Neuronal stem cell (in vitro differentiated cells): ENCODE data around the gene MARK2.

ENCODE experiments used
- DNase-seq: peaks from one replicate; pipeline ENCODE4 v3.0.0-alpha.2; 2013; ENCODE audit warnings: low spot score
- H2AFZ ChIP-seq: one replicate; pipeline ENCODE4 v1.6.1; 2013; ENCODE audit warnings: mild to moderate bottlenecking, low read length, inconsistent platforms
- H2AK5ac ChIP-seq: 2 replicates; pipeline ENCODE4 v1.6.1; 2013; ENCODE audit warnings: low read depth, mild to moderate bottlenecking, inconsistent platforms, low read length, moderate library complexity, mixed read lengths
- H2BK120ac ChIP-seq: 2 replicates; pipeline ENCODE4 v1.6.1; 2013; ENCODE audit warnings: low read depth, mild to moderate bottlenecking, inconsistent platforms, low read length, moderate library complexity, mixed read lengths
- H2BK12ac ChIP-seq: one replicate; pipeline ENCODE4 v1.6.1; 2013; ENCODE audit warnings: low read length, inconsistent platforms
- H2BK15ac ChIP-seq: 2 replicates; pipeline ENCODE4 v1.6.1; 2013; ENCODE audit warnings: mild to moderate bottlenecking, low read length, inconsistent platforms, mixed read lengths
- H2BK5ac ChIP-seq: one replicate; pipeline ENCODE4 v1.6.1; 2013; ENCODE audit warnings: inconsistent platforms, mild to moderate bottlenecking, low read length, moderate library complexity
- H3K14ac ChIP-seq: one replicate; pipeline ENCODE4 v1.6.1; 2013; ENCODE audit warnings: low read length, inconsistent platforms
- H3K18ac ChIP-seq: 2 replicates; pipeline ENCODE4 v1.6.1; 2013; ENCODE audit warnings: low read length, inconsistent platforms
- H3K23ac ChIP-seq: 2 replicates; pipeline ENCODE4 v1.6.1; 2013; ENCODE audit warnings: low read depth, mild to moderate bottlenecking, mixed read lengths, low read length, inconsistent platforms; ENCODE audit not compliant: poor library complexity
- H3K27ac ChIP-seq: replicated peaks from 3 replicates; pipeline ENCODE4 v1.5.1; 2013; ENCODE audit warnings: low read length, inconsistent platforms
- H3K27me3 ChIP-seq, 3 experiments: 2 replicates each; pipeline ENCODE4 v1.6.1; 2013; ENCODE audit warnings: low read length in 3 of 3, mild to moderate bottlenecking in 2 of 3, inconsistent platforms in 1 of 3, low read depth in 1 of 3, mixed read lengths in 1 of 3, moderate library complexity in 1 of 3; ENCODE audit not compliant: control insufficient read depth in 3 of 3, insufficient read depth in 3 of 3
- H3K36me3 ChIP-seq, 2 donors: replicated peaks in 1 of 2; 2 replicates each; pipeline ENCODE4 v1.6.1; 2013; ENCODE audit warnings: low read length in 2 of 2; ENCODE audit not compliant: control insufficient read depth in 2 of 2, insufficient read depth in 2 of 2
- H3K4ac ChIP-seq: 2 replicates; pipeline ENCODE4 v1.6.1; 2013; ENCODE audit warnings: inconsistent platforms, mild to moderate bottlenecking, low read length, moderate library complexity
- H3K4me1 ChIP-seq, 2 donors: 1 replicate in 1 of 2; 2 replicates in 1 of 2; pipeline ENCODE4 v1.6.1; 2013; ENCODE audit warnings: low read length in 2 of 2, low read depth in 1 of 2; ENCODE audit not compliant: control insufficient read depth in 2 of 2, insufficient read depth in 1 of 2
- H3K4me2 ChIP-seq: one replicate; pipeline ENCODE4 v1.6.1; 2013; ENCODE audit warnings: mild to moderate bottlenecking, low read length, inconsistent platforms; ENCODE audit not compliant: insufficient read depth, poor library complexity, severe bottlenecking
- H3K4me3 ChIP-seq, 2 donors: 2 replicates each; pipeline ENCODE4 v1.5.1; 2013; ENCODE audit warnings: low read length in 2 of 2, mild to moderate bottlenecking in 2 of 2, inconsistent platforms in 1 of 2, moderate library complexity in 1 of 2
- H3K79me1 ChIP-seq: one replicate; pipeline ENCODE4 v1.6.1; 2013; ENCODE audit warnings: low read depth, mild to moderate bottlenecking, inconsistent platforms, low read length, moderate library complexity
- H3K9ac ChIP-seq: one replicate; pipeline ENCODE4 v1.6.1; 2013; ENCODE audit warnings: mild to moderate bottlenecking, low read depth, low read length, inconsistent platforms; ENCODE audit not compliant: poor library complexity
- H3K9me3 ChIP-seq, 2 donors: replicated peaks in 1 of 2; 2 replicates each; pipeline versions ENCODE3 to v1.6.1; 2013; ENCODE audit warnings: low read length in 2 of 2, mild to moderate bottlenecking in 2 of 2, inconsistent platforms in 1 of 2, low read depth in 1 of 2, mixed read lengths in 1 of 2, moderate library complexity in 1 of 2; ENCODE audit not compliant: control insufficient read depth in 2 of 2, insufficient read depth in 1 of 2
- H4K8ac ChIP-seq: one replicate; pipeline ENCODE4 v1.6.1; 2013; ENCODE audit warnings: low read depth, mild to moderate bottlenecking, inconsistent platforms, low read length, moderate library complexity
- H4K91ac ChIP-seq: one replicate; pipeline ENCODE4 v1.6.1; 2013; ENCODE audit warnings: low read length, low read depth, mild to moderate bottlenecking, inconsistent platforms; ENCODE audit not compliant: poor library complexity
- WGBS, 2 donors: extraction: QIAGEN DNeasy Blood & Tissue Kit; methylation state at CpG; one replicate each; pipeline ENCODE4 v1.1.7; 2013; ENCODE audit warnings: missing lambda C conversion rate in 2 of 2, mixed read lengths in 1 of 2; ENCODE audit not compliant: insufficient read length in 2 of 2, insufficient replicate concordance in 1 of 2; ENCODE audit errors: extremely low coverage in 2 of 2; 5-methylcytosine and 5-hydroxymethylcytosine counted together

The MARK2 gene

DNA sequence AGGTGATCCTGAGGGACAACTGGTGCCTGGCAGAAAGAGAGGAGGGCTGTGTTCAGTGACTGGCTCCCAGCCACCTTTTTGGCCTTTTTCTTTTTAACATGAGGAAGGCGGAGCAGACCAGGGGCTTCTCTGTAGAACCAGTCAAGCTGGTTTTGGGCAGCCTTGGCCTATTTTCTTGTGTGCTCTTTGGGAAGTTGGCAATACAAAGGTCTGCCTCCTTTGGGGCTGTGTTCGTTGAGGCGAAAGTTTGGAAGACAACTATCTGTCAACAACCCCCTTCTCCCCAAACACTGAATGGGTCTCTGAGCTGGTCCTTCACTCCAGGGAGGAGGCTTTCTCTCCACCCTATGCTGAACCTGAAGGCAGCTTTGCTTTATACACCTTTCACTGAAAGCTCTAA lies 8.5 kb downstream of the MARK2 start:
- H3K14ac ChIP-seq, result no peak overlapping the region

DNA sequence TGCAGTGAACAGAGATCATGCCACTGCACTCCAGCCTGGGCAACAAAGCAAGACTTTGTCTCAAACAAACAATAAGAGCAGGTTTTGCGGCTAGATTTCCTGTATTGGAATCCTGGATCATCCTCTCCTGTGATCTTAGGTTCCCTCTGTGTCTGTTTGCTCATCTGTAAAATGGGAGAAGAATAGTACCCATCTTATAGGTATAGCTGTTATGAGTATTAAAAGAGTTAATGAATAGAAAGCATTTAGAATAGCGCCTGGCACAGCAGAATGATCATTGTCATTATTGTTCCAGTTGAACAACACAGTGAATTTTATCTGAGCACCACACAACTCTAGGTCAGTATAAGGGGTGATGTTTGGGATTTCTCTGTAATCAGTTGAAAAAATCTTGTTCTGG lies 10.8 kb downstream of the MARK2 start:
- H3K23ac ChIP-seq, result no peak overlapping the region

More for the DNA sequence above, 8.5 kb downstream of the MARK2 start:
- Histone ChIP-seq H3K9me3 (no peaks in the 10 kb centered on the region), H3K4ac (no peak overlapping the region), H2AK5ac (no peak overlapping the region), H2BK15ac (no peak overlapping the region), H4K8ac (no peak overlapping the region), H3K4me2 (no peak overlapping the region), H3K27me3 (no peaks in the 10 kb centered on the region), H3K4me3 (no peak overlapping the region), H2BK5ac (no peak overlapping the region), H2AFZ (no peak overlapping the region), H4K91ac (no peak overlapping the region), H3K4me1 (peaks cover 0 to 15% of the 10 kb centered on the region in 2 donors), H2BK12ac (no peak overlapping the region), H2BK120ac (no peak overlapping the region), H3K79me1 (peaks cover 2% of the 10 kb centered on the region), H3K18ac (no peak overlapping the region), H3K36me3 (peaks cover 5 to 50% of the 10 kb centered on the region in 2 donors), H3K23ac (no peak overlapping the region), H3K9ac (no peak overlapping the region), H3K27ac (no peak overlapping the region)
- DNase-seq, result no peak
- WGBS, 2 donors, result no CpG with 5 or more reads among the region's 3 CpGs

DNA sequence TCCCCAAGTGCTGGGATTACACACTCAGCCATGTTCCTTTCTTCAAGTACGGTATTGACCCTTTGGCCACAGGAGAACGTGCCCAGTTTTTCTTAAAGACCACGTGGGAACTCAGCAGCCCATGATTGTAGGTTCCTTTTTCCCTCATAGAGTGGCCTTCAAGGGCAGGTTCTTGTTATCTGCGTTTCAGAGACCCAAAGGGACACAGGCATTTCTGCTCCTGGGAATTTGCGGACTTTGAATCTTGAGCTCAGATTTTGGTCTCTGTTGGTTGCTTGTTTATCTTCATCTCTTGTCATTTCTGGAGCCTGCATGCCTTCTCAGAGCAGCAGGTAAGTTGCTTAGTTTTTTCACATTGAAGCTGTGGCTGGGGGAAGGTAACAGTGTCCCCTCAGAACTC lies 12.0 kb downstream of the MARK2 start:
- Histone ChIP-seq H3K79me1 (peaks cover 2% of the 10 kb centered on the region), H3K4me2 (no peak overlapping the region), H3K9ac (no peak overlapping the region), H3K4ac (no peak overlapping the region), H2AK5ac (no peak overlapping the region), H2BK5ac (no peak overlapping the region), H4K8ac (no peak overlapping the region), H3K4me3 (no peak overlapping the region), H2BK12ac (no peak overlapping the region), H3K27me3 (no peaks in the 10 kb centered on the region), H3K4me1 (peaks cover 0 to 7% of the 10 kb centered on the region in 2 donors), H3K23ac (no peak overlapping the region), H2AFZ (no peak overlapping the region), H3K36me3 (peaks cover 2 to 20% of the 10 kb centered on the region in 2 donors), H3K18ac (no peak overlapping the region), H3K14ac (no peak overlapping the region), H2BK15ac (no peak overlapping the region), H4K91ac (no peak overlapping the region), H2BK120ac (no peak overlapping the region), H3K27ac (no peak overlapping the region), H3K9me3 (peaks cover 0 to 3% of the 10 kb centered on the region in 2 donors)
- WGBS, 2 donors, result no CpG with 5 or more reads among the region's 5 CpGs
- DNase-seq, result no peak

More for the DNA sequence above, 10.8 kb downstream of the MARK2 start:
- no peak overlapping the region for H3K4me2 ChIP-seq
- H3K9me3 ChIP-seq, result no peaks in the 10 kb centered on the region
- H2AFZ ChIP-seq, result no peak overlapping the region
- no peak overlapping the region for H3K18ac ChIP-seq
- no peak overlapping the region for H4K8ac ChIP-seq
- no peak overlapping the region for H2BK12ac ChIP-seq
- H3K4ac ChIP-seq, result no peak overlapping the region
- no peak overlapping the region for H3K27ac ChIP-seq
- no peak overlapping the region for H3K14ac ChIP-seq
- H4K91ac ChIP-seq, result no peak overlapping the region
- H2BK5ac ChIP-seq, result no peak overlapping the region
- no peak overlapping the region for H2BK15ac ChIP-seq
- peaks cover 2 to 31% of the 10 kb centered on the region in 2 donors for H3K36me3 ChIP-seq
- no peak overlapping the region for H3K9ac ChIP-seq
- H3K4me1 ChIP-seq, result peaks cover 0 to 14% of the 10 kb centered on the region in 2 donors
- H3K79me1 ChIP-seq, result peaks cover 2% of the 10 kb centered on the region
- no peak overlapping the region for H3K4me3 ChIP-seq
- no CpG with 5 or more reads among the region's 2 CpGs for WGBS, 2 donors
- DNase-seq, result no peak
- no peak overlapping the region for H2BK120ac ChIP-seq
- H2AK5ac ChIP-seq, result no peak overlapping the region
- no peaks in the 10 kb centered on the region for H3K27me3 ChIP-seq

DNA sequence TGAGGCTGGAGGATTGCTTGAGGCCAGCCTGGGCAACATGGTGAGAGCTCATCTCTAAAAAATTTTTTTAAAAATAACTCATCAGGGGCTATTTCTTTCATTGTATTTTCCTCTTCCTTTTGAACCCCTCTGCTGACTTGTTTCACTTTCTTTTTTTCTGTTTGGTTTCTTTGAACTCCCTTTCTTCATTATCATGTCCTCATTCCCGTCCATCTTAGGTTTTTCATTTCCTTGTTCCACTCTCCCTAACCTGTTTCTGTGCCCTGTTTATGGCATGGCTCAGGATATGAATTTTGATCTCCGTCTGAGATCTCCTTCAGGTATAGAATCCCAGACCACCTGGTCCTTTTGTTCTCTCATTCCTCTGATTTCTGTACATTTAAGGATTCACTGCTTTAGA lies 12.5 kb downstream of the MARK2 start:
- WGBS, 2 donors, result no CpG with 5 or more reads among the region's 2 CpGs

More for the DNA sequence above, 12.5 kb downstream of the MARK2 start:
- no peak overlapping the region for H2BK15ac ChIP-seq
- H4K8ac ChIP-seq, result no peak overlapping the region
- no peak overlapping the region for H3K14ac ChIP-seq
- H3K9ac ChIP-seq, result no peak overlapping the region
- H2BK5ac ChIP-seq, result no peak overlapping the region
- H4K91ac ChIP-seq, result no peak overlapping the region
- H2BK120ac ChIP-seq, result no peak overlapping the region
- no peak overlapping the region for H3K4ac ChIP-seq
- peaks cover 0 to 7% of the 10 kb centered on the region in 2 donors for H3K4me1 ChIP-seq
- no peak overlapping the region for H3K27ac ChIP-seq
- H3K4me2 ChIP-seq, result no peak overlapping the region
- H3K18ac ChIP-seq, result no peak overlapping the region
- no peak overlapping the region for H3K23ac ChIP-seq
- H3K27me3 ChIP-seq, result no peaks in the 10 kb centered on the region
- H3K36me3 ChIP-seq, result peaks cover 2 to 18% of the 10 kb centered on the region in 2 donors
- H2AFZ ChIP-seq, result no peak overlapping the region
- no peak for DNase-seq
- H3K79me1 ChIP-seq, result peaks cover 2% of the 10 kb centered on the region
- no peak overlapping the region for H2BK12ac ChIP-seq
- no peak overlapping the region for H3K4me3 ChIP-seq
- no peak overlapping the region for H2AK5ac ChIP-seq
- H3K9me3 ChIP-seq, result peaks cover 0 to 3% of the 10 kb centered on the region in 2 donors
